ENCODE results near the gene RAB43. TPM values are rescaled to one million over a fixed set of nuclear protein-coding genes. Genes with fewer than 3 reads are reported as not detected.
"Not testable (repeated sequence)": the region's sequence is repeated elsewhere in the genome, so short reads cannot be mapped to it uniquely, and the experiment has no call there.

RAB43 gene
- total RNA-seq, 1 experiment from 2014 or later, result 2.9 TPM

GRCh38 chr3:129101370-129102138 is 20.1 kb downstream of the RAB43 start:
- ChIA-PET POLR2A (ENCODE audit: low non-redundant PET) (interaction anchor here (0.6 kb wide), 1 partner anchor 21 kb away, joined by 4 read pairs; no protein-coding TSS in a partner anchor), CTCF (no interaction called here)
- no peaks in the 10 kb centered on the region for H3K9me3 ChIP-seq (ENCODE audit: low read depth, low read length, poor library complexity, severe bottlenecking)
- no peak for TF ChIP-seq CTCF (conservative IDR thresholded peaks at IDR 0.05; ENCODE audit: low read depth, low read length)
- TF ChIP-seq EZH2 (IDR thresholded peaks at IDR 0.05; ENCODE audit: borderline replicate concordance, low read depth, low read length, poor library complexity, severe bottlenecking), result no peak
- DNase-seq (ENCODE audit: low spot score), result no peak
- H3K36me3 ChIP-seq (ENCODE audit: insufficient read depth, low read length, poor library complexity, severe bottlenecking), result no peaks in the 10 kb centered on the region
- H3K27ac ChIP-seq (ENCODE audit: low read depth, low read length, poor library complexity, severe bottlenecking), result no peak overlapping the region
- no peaks in the 10 kb centered on the region for H3K4me1 ChIP-seq (ENCODE audit: insufficient read depth, low read length, poor library complexity, severe bottlenecking)
- H3K4me3 ChIP-seq (ENCODE audit: low read depth, low read length, poor library complexity, severe bottlenecking), result no peak overlapping the region
- intact Hi-C loops (cut with micrococcal nuclease; ENCODE audit: unreplicated experiment), result no loop called here
- H3K27me3 ChIP-seq (replicated peaks; ENCODE audit: insufficient read depth, low read depth, low read length, poor library complexity), result no peaks in the 10 kb centered on the region
- BruUV-seq (replicated peaks), result no TSS peak

GRCh38 chr3:129100274-129100673 is 21.3 kb downstream of the RAB43 start:
- H3K9me3 ChIP-seq (ENCODE audit: low read depth, low read length, poor library complexity, severe bottlenecking), result no peaks in the 10 kb centered on the region
- DNase-seq (ENCODE audit: low spot score), result no peak
- no peak overlapping the region for H3K27ac ChIP-seq (ENCODE audit: low read depth, low read length, poor library complexity, severe bottlenecking)
- ChIA-PET POLR2A (ENCODE audit: low non-redundant PET) (no interaction called here), CTCF (no interaction called here)
- TF ChIP-seq EZH2 (IDR thresholded peaks at IDR 0.05; ENCODE audit: borderline replicate concordance, low read depth, low read length, poor library complexity, severe bottlenecking) (no peak), CTCF (conservative IDR thresholded peaks at IDR 0.05; ENCODE audit: low read depth, low read length) (no peak)
- H3K4me3 ChIP-seq (ENCODE audit: low read depth, low read length, poor library complexity, severe bottlenecking), result no peak overlapping the region
- H3K27me3 ChIP-seq (replicated peaks; ENCODE audit: insufficient read depth, low read depth, low read length, poor library complexity), result no peaks in the 10 kb centered on the region
- no TSS peak for BruUV-seq (replicated peaks)
- H3K4me1 ChIP-seq (ENCODE audit: insufficient read depth, low read length, poor library complexity, severe bottlenecking), result no peaks in the 10 kb centered on the region
- intact Hi-C loops (cut with micrococcal nuclease; ENCODE audit: unreplicated experiment), result no loop called here
- H3K36me3 ChIP-seq (ENCODE audit: insufficient read depth, low read length, poor library complexity, severe bottlenecking), result no peaks in the 10 kb centered on the region

GRCh38 chr3:129095285-129095684 is 26.3 kb downstream of the RAB43 start:
- CTCF ChIA-PET, result no interaction called here
- H3K27ac ChIP-seq (ENCODE audit: low read depth, low read length, poor library complexity, severe bottlenecking), result no peak overlapping the region
- intact Hi-C loops (cut with micrococcal nuclease; ENCODE audit: unreplicated experiment), result loop anchor here (10.0 kb wide), 1 partner anchor 120 kb away; no protein-coding TSS in a partner anchor
- TF ChIP-seq CTCF (conservative IDR thresholded peaks at IDR 0.05; ENCODE audit: low read depth, low read length), result no peak
- TF ChIP-seq EZH2 (IDR thresholded peaks at IDR 0.05; ENCODE audit: borderline replicate concordance, low read depth, low read length, poor library complexity, severe bottlenecking), result no peak
- H3K9me3 ChIP-seq (ENCODE audit: low read depth, low read length, poor library complexity, severe bottlenecking), result no peaks in the 10 kb centered on the region
- no peaks in the 10 kb centered on the region for H3K4me1 ChIP-seq (ENCODE audit: insufficient read depth, low read length, poor library complexity, severe bottlenecking)
- no peaks in the 10 kb centered on the region for H3K36me3 ChIP-seq (ENCODE audit: insufficient read depth, low read length, poor library complexity, severe bottlenecking)
- no peak for DNase-seq (ENCODE audit: low spot score)
- no peaks in the 10 kb centered on the region for H3K27me3 ChIP-seq (replicated peaks; ENCODE audit: insufficient read depth, low read depth, low read length, poor library complexity)
- no peak overlapping the region for H3K4me3 ChIP-seq (ENCODE audit: low read depth, low read length, poor library complexity, severe bottlenecking)
- no TSS peak for BruUV-seq (replicated peaks)
- POLR2A ChIA-PET (ENCODE audit: low non-redundant PET), result no interaction called here

- H3K36me3 ChIP-seq (ENCODE audit: insufficient read depth, low read length, poor library complexity, severe bottlenecking); DNase-seq (ENCODE audit: low spot score); H3K4me1 ChIP-seq (ENCODE audit: insufficient read depth, low read length, poor library complexity, severe bottlenecking); H3K4me3 ChIP-seq (ENCODE audit: low read depth, low read length, poor library complexity, severe bottlenecking); H3K27me3 ChIP-seq (replicated peaks; ENCODE audit: insufficient read depth, low read depth, low read length, poor library complexity); H3K9me3 ChIP-seq (ENCODE audit: low read depth, low read length, poor library complexity, severe bottlenecking); CTCF ChIA-PET; intact Hi-C loops (cut with micrococcal nuclease; ENCODE audit: unreplicated experiment); BruUV-seq (replicated peaks); POLR2A ChIA-PET (ENCODE audit: low non-redundant PET); H3K27ac ChIP-seq (ENCODE audit: low read depth, low read length, poor library complexity, severe bottlenecking): not testable (repeated sequence)
Measured at GRCh38 chr3:129088312-129088711, 33.3 kb downstream of the RAB43 start.

GRCh38 chr3:129087904-129088303 is 33.7 kb downstream of the RAB43 start:
- intact Hi-C loops (cut with micrococcal nuclease; ENCODE audit: unreplicated experiment); POLR2A ChIA-PET (ENCODE audit: low non-redundant PET); CTCF ChIA-PET: not testable (repeated sequence)

More at GRCh38 chr3:129087904-129088303, 33.7 kb downstream of the RAB43 start:
- DNase-seq (ENCODE audit: low spot score); H3K9me3 ChIP-seq (ENCODE audit: low read depth, low read length, poor library complexity, severe bottlenecking); H3K4me1 ChIP-seq (ENCODE audit: insufficient read depth, low read length, poor library complexity, severe bottlenecking); H3K27ac ChIP-seq (ENCODE audit: low read depth, low read length, poor library complexity, severe bottlenecking); H3K36me3 ChIP-seq (ENCODE audit: insufficient read depth, low read length, poor library complexity, severe bottlenecking); H3K4me3 ChIP-seq (ENCODE audit: low read depth, low read length, poor library complexity, severe bottlenecking); H3K27me3 ChIP-seq (replicated peaks; ENCODE audit: insufficient read depth, low read depth, low read length, poor library complexity); BruUV-seq (replicated peaks): not testable (repeated sequence)
